ENCODE data around the gene WASL. TPM values are rescaled to one million over a fixed set of nuclear protein-coding genes. Genes with fewer than 3 reads are reported as not detected.

The WASL gene
- polyA plus RNA-seq, 2 of the 4 experiments (the other 2 are of a cell fraction) = 18.5 to 21.0 TPM

- CTCF ChIA-PET = interaction anchor here (1.3 kb wide), 1 partner anchor 361 kb away, joined by 3 read pairs; no protein-coding TSS in a partner anchor
Measured at GRCh38 chr7:123647106-123647730, 101.6 kb downstream of the WASL start.

GRCh38 chr7:123645516-123645915 is 103.3 kb downstream of the WASL start:
- H3K9me3 ChIP-seq = no peaks in the 10 kb centered on the region
- DNase-seq (ENCODE audit: low read depth in 1 of 2, low spot score in 1 of 2) (no peak), ATAC-seq (no peak), FAIRE-seq (no peak)
- ChIA-PET POLR2A (no interaction called here), CTCF (interaction anchor here (0.9 to 1.1 kb wide), 3 partner anchors 11 to 226 kb away, joined by 3 to 4 read pairs (median 3); no protein-coding TSS in a partner anchor)
- no peak overlapping the region for H3K27ac ChIP-seq
- WGBS (ENCODE audit: missing lambda C conversion rate) = 78% methylated on average over 3 of the region's 3 CpGs
- no peak overlapping the region for H3K4me2 ChIP-seq
- no peaks in the 10 kb centered on the region for H3K4me1 ChIP-seq
- TF ChIP-seq FOSB (CRISPR knock-in tag; IDR thresholded peaks at IDR 0.05) (no peak), RARB (CRISPR knock-in tag; IDR thresholded peaks at IDR 0.05) (no peak), TP53 (CRISPR knock-in tag; IDR thresholded peaks at IDR 0.05) (no peak), CTCF (IDR thresholded peaks at IDR 0.05) (no peak), NPAS2 (CRISPR knock-in tag; IDR thresholded peaks at IDR 0.05; ENCODE audit: borderline replicate concordance) (no peak), JUN (IDR thresholded peaks at IDR 0.05) (no peak), HES2 (IDR thresholded peaks at IDR 0.05) (no peak), BCL3 (IDR thresholded peaks at IDR 0.05) (no peak), CHD2 (IDR thresholded peaks at IDR 0.05; ENCODE audit: low read length, partially characterized antibody) (no peak), JUNB (IDR thresholded peaks at IDR 0.05) (no peak), CEBPB (IDR thresholded peaks at IDR 0.05) (no peak), HOXB13 (CRISPR knock-in tag; IDR thresholded peaks at IDR 0.05; ENCODE audit: low read depth) (no peak), NFE2L2 (conservative IDR thresholded peaks at IDR 0.05; ENCODE audit: low read length) (no peak), RCOR1 (IDR thresholded peaks at IDR 0.05; ENCODE audit: low read depth, low read length) (no peak), CHD4 (IDR thresholded peaks at IDR 0.05; ENCODE audit: borderline replicate concordance) (no peak)
- H3K4me3 ChIP-seq = no peak overlapping the region

More at GRCh38 chr7:123647106-123647730, 101.6 kb downstream of the WASL start:
- POLR2A ChIA-PET = no interaction called here
- WGBS (ENCODE audit: missing lambda C conversion rate) = 32% methylated on average over 7 of the region's 7 CpGs
- no peak for FAIRE-seq
- TF ChIP-seq CHD4 (IDR thresholded peaks at IDR 0.05; ENCODE audit: borderline replicate concordance) (no peak), BHLHE40 (IDR thresholded peaks at IDR 0.05; ENCODE audit: low read depth, low read length) (no peak), ZFP36 (IDR thresholded peaks at IDR 0.05; ENCODE audit: borderline replicate concordance, partially characterized antibody) (no peak), CBX8 (IDR thresholded peaks at IDR 0.05) (no peak), USF2 (IDR thresholded peaks at IDR 0.05) (no peak), KDM1A (IDR thresholded peaks at IDR 0.05; ENCODE audit: low read depth) (no peak)
- Histone ChIP-seq H3K27ac (no peak overlapping the region), H3K4me1 (no peaks in the 10 kb centered on the region), H3K4me3 (no peak overlapping the region), H3K9me3 (no peaks in the 10 kb centered on the region), H3K4me2 (no peak overlapping the region)
- DNase-seq (ENCODE audit: low read depth in 1 of 2, low spot score in 1 of 2) = no peak
- no peak for ATAC-seq

Data from A549 (cell line).